Vagina (tissue), 2 donors: Measurements from ENCODE around the gene ART1.

Experiments
- POLR2AphosphoS5 ChIP-seq, 2 donors: sonication (generic); formaldehyde crosslinking; IDR thresholded peaks; one replicate each; pipeline ENCODE4 v1.9.0; 2017; ENCODE audit warnings: antibody characterized with exemption in 2 of 2, mild to moderate bottlenecking in 2 of 2, low read depth in 1 of 2; ENCODE audit not compliant: insufficient read depth in 1 of 2
- TF ChIP-seq, protein P1 (sequence below), 3 experiments: fragments of 450-650 bp in 2 of 3; fragments of 200-600 bp in 1 of 3; sonication (generic) in 1 of 3; IDR thresholded peaks; one replicate each; pipeline ENCODE4 v1.5.1; 2017 to 2019; ENCODE audit warnings: antibody characterized with exemption in 3 of 3, mild to moderate bottlenecking in 2 of 3, moderate library complexity in 2 of 3

DNA sequence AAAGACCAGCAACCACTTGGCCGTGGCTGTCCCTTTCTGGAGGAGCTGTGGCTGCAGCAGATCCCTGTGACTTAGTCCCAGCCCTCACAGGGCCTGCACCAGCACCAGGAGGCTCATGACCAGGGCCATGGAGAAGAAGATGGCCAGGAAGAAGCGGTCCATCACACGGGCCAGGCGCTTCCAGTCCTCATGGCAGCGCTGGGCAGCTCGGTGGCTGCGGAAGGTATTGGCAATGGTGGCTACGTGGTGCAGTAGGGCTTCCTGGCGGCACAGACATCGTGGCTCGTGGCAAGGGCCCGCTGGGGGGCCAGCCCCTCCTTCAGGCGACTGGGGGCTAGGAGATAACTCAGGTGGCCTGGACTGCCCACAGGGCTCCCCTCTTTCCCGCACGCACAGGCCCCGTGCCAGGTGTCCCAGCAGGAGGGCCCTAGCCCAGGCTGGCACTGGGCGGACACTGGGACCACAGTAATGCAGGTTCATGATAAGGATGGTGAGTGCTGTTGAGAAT is 21.1 kb downstream of the ART1 start:
- no peak for TF ChIP-seq POLR2AphosphoS5 (IDR thresholded peaks at IDR 0.05; ENCODE audit: insufficient read depth in 1 of 2, low read depth in 1 of 2)
- TF ChIP-seq, protein P1, sequence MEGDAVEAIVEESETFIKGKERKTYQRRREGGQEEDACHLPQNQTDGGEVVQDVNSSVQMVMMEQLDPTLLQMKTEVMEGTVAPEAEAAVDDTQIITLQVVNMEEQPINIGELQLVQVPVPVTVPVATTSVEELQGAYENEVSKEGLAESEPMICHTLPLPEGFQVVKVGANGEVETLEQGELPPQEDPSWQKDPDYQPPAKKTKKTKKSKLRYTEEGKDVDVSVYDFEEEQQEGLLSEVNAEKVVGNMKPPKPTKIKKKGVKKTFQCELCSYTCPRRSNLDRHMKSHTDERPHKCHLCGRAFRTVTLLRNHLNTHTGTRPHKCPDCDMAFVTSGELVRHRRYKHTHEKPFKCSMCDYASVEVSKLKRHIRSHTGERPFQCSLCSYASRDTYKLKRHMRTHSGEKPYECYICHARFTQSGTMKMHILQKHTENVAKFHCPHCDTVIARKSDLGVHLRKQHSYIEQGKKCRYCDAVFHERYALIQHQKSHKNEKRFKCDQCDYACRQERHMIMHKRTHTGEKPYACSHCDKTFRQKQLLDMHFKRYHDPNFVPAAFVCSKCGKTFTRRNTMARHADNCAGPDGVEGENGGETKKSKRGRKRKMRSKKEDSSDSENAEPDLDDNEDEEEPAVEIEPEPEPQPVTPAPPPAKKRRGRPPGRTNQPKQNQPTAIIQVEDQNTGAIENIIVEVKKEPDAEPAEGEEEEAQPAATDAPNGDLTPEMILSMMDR (IDR thresholded peaks at IDR 0.05), result no peak
